ENCODE data around the gene OR2L13.
"Not testable (repeated sequence)": the region's sequence is repeated elsewhere in the genome, so short reads cannot be mapped to it uniquely, and the experiment has no call there.

The OR2L13 gene, protein sequence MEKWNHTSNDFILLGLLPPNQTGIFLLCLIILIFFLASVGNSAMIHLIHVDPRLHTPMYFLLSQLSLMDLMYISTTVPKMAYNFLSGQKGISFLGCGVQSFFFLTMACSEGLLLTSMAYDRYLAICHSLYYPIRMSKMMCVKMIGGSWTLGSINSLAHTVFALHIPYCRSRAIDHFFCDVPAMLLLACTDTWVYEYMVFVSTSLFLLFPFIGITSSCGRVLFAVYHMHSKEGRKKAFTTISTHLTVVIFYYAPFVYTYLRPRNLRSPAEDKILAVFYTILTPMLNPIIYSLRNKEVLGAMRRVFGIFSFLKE

DNA sequence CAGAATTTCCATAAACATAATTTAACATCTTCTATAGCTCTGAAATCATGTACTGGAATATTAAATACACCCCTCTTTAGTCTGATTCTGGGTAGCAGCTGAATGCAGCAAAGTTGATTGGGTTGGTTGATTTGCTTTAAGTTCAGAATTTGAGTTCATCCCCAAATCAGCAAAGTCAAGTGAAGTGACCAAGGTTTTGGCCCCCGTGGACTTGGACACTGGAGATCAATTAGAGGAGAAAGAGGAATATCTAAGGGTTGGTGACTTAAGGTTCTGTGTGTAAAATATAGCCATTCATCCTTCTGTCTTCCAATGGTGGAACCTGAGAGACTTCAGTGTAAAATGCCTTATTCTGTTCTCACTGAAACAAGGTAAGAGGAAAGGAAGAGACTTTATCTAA lies at the start of gene OR2L13:
OR2L13 (plus strand) TSS at position 301 of the 400 bp plus-strand sequence. CDS start 4,192 bp downstream, outside the sequence.
- Histone ChIP-seq H3K4me3 (no peak within 1 kb of the TSS), H3K36me3 (replicated peaks) (no peaks in the 10 kb centered on the region), H3K27me3 (ENCODE audit: low read depth) (no peaks in the 10 kb centered on the region), H3K4me1 (no peaks in the 10 kb centered on the region), H3K9me3 (no peaks in the 10 kb centered on the region)
- in situ Hi-C loops (cut with MboI; ENCODE audit: low sequenced_read_pairs), result no loop called here
- no peak for DNase-seq (ENCODE audit: low spot score in 2 of 2)

DNA sequence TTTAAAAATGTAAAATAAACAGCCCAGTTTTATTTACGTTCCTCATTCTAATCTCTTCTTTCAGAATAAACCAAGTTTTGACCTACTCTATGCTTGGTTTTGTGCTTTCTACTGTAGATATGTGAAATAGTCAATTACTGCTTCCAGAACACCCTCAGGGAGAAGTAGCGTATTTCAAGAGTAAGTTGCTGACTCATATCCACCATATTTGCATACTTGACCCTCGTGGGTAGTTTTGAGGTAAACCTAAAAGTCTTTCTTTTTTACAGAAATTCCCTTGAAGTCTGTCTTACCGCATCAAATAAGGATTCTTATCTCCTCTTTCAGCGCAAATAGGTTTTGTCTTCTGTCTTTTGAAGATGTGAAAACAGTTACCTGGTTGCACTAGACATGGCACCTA lies 49.8 kb upstream of the OR2L13 start:
- H3K27me3 ChIP-seq (ENCODE audit: low read depth), result no peaks in the 10 kb centered on the region
- in situ Hi-C loops (cut with MboI; ENCODE audit: low sequenced_read_pairs), result no loop called here
- H3K9me3 ChIP-seq, result no peaks in the 10 kb centered on the region
- no peaks in the 10 kb centered on the region for H3K36me3 ChIP-seq (replicated peaks)
- H3K4me1 ChIP-seq, result no peaks in the 10 kb centered on the region
- no peak overlapping the region for H3K4me3 ChIP-seq
- no peak for DNase-seq (ENCODE audit: low spot score in 2 of 2)

DNA sequence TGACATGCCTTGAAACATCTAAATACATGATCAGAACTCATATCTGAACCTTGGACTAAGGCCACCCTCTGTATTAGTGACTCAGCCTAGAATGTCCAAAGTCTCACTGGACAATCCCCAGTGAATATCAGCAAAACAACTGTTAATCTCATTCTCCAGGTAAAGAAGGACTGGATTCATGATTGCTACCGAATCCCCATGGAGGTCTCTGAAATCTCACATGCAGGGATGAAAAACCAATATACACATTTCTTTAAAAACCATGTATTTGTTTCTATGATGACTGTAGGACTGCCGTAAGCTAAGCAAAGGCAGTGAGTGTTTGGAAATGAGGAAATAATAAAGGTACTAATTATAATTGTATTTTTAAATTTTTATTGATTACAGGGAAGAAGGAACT lies 48.4 kb upstream of the OR2L13 start, which contains the start of gene OR2L3:
OR2L3 (plus strand) TSS at position 301 of the 400 bp plus-strand sequence. CDS start 13,846 bp downstream, outside the sequence.
- H3K9me3 ChIP-seq, result no peaks in the 10 kb centered on the region
- no peaks in the 10 kb centered on the region for H3K36me3 ChIP-seq (replicated peaks)
- in situ Hi-C loops (cut with MboI; ENCODE audit: low sequenced_read_pairs), result no loop called here
- H3K4me3 ChIP-seq, result no peak within 1 kb of the TSS
- no peak for DNase-seq (ENCODE audit: low spot score in 2 of 2)
- no peaks in the 10 kb centered on the region for H3K27me3 ChIP-seq (ENCODE audit: low read depth)
- no peaks in the 10 kb centered on the region for H3K4me1 ChIP-seq

DNA sequence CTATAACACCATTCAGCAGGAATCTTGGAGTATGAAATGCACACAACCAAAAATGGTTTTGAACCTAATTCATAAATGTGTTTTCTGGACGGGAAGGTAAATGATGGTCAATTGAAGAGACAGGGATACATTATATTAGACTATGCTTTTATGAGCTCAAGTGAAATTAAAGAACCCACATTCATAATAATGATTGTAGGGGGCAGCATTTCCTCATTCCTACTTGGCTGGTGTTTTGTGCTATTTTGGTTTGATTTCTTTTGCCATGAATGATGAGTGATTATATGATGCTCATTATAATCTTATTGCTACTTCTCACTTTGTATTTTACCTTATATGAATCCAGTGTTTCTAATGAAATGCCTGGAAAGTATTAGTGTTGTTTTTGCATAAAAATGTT lies 48.0 kb upstream of the OR2L13 start:
- Histone ChIP-seq H3K4me3 (no peak overlapping the region), H3K4me1 (no peaks in the 10 kb centered on the region), H3K27me3 (ENCODE audit: low read depth) (no peaks in the 10 kb centered on the region), H3K36me3 (replicated peaks) (no peaks in the 10 kb centered on the region), H3K9me3 (no peaks in the 10 kb centered on the region)
- in situ Hi-C loops (cut with MboI; ENCODE audit: low sequenced_read_pairs), result no loop called here
- DNase-seq (ENCODE audit: low spot score in 2 of 2), result no peak

DNA sequence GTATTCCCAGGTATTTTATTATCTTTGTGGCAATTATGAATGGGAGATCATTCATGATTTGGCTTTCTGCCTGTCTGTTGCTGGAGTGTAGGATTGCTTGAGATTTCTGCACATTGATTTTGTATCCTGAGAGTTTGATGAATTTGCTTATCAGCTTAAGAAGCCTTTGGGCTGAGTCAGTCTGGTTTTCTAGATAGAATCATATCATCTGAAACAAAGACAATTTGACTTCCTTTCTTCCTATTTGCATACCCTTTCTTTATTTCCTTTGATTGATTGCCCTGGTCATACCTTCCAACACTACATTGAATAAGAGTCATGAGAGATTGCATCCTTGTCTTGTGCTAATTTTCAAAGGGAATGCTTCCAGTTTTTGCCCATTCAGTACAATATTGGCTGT lies 40.3 kb upstream of the OR2L13 start:
- no peaks in the 10 kb centered on the region for H3K36me3 ChIP-seq (replicated peaks)
- no peaks in the 10 kb centered on the region for H3K9me3 ChIP-seq
- no peaks in the 10 kb centered on the region for H3K27me3 ChIP-seq (ENCODE audit: low read depth)
- in situ Hi-C loops (cut with MboI; ENCODE audit: low sequenced_read_pairs), result no loop called here
- no peak for DNase-seq (ENCODE audit: low spot score in 2 of 2)
- H3K4me3 ChIP-seq, result no peak overlapping the region
- no peaks in the 10 kb centered on the region for H3K4me1 ChIP-seq

DNA sequence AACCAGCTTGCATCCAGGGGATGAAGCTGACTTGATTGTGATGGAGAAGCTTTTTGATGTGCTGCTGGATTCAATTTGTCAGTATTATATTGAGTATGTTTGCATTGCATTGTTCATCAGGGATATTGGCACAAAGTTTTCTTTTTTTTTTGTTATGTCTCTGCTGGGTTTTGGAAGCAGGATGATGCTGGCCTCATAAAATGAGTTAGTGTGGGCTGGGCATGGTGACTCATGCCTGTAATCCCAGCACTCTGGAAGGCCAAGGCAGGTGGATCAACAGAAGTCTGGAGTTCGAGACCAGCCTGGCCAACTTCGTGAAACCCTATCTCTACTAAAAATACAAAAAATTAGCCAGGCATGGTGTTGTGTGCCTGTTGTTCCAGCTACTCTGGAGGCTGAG lies 39.7 kb upstream of the OR2L13 start:
- in situ Hi-C loops (cut with MboI; ENCODE audit: low sequenced_read_pairs), result no loop called here

DNA sequence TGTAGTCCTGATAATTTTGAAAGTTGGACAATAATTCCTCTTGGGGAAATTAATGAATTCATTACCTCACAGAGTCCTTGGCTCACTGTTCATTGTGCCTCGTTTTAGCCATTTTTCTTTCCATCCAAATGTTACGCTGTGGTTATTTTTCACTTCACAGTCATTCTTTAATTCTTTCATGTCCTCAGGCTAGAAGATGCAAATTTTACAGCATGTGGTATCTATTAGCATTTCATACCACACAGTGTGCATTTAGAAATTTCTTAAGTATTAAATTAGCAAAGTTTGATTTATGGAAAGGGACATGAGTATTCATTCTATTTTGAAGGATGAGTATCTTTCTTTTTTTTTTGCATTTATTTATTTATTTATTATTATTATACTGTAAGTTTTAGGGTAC lies 29.9 kb upstream of the OR2L13 start:
- no peaks in the 10 kb centered on the region for H3K9me3 ChIP-seq

More for the DNA sequence above, 39.7 kb upstream of the OR2L13 start:
- Histone ChIP-seq H3K4me1 (no peaks in the 10 kb centered on the region), H3K36me3 (replicated peaks) (no peaks in the 10 kb centered on the region), H3K4me3 (no peak overlapping the region), H3K9me3 (no peaks in the 10 kb centered on the region), H3K27me3 (ENCODE audit: low read depth) (no peaks in the 10 kb centered on the region)
- no peak for DNase-seq (ENCODE audit: low spot score in 2 of 2)

DNA sequence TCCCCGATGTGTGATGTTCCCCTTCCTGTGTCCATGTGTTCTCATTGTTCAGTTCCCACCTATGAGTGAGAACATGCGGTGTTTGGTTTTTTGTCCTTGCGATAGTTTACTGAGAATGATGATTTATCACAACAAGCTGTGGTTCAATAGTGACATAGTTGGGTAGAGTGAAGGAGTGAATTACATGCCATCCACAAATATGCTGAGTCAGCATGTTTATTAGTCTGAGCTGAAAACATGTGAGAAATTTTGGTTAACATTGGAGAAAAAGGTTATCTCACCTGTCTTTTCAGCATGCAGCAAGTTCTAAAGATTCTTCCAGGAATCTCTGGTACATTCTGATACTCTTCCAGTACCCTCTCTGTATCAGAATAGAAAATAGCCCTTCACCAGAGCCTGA lies 29.4 kb upstream of the OR2L13 start:
- no peaks in the 10 kb centered on the region for H3K9me3 ChIP-seq
- no peak for DNase-seq (ENCODE audit: low spot score in 2 of 2)
- no peaks in the 10 kb centered on the region for H3K36me3 ChIP-seq (replicated peaks)
- H3K4me1 ChIP-seq, result no peaks in the 10 kb centered on the region
- no peaks in the 10 kb centered on the region for H3K27me3 ChIP-seq (ENCODE audit: low read depth)
- H3K4me3 ChIP-seq, result no peak overlapping the region
- in situ Hi-C loops (cut with MboI; ENCODE audit: low sequenced_read_pairs), result no loop called here

More for the DNA sequence above, 29.9 kb upstream of the OR2L13 start:
- no peak overlapping the region for H3K4me3 ChIP-seq
- H3K4me1 ChIP-seq, result no peaks in the 10 kb centered on the region
- H3K27me3 ChIP-seq (ENCODE audit: low read depth), result no peaks in the 10 kb centered on the region
- no peak for DNase-seq (ENCODE audit: low spot score in 2 of 2)
- in situ Hi-C loops (cut with MboI; ENCODE audit: low sequenced_read_pairs), result no loop called here
- no peaks in the 10 kb centered on the region for H3K36me3 ChIP-seq (replicated peaks)

DNA sequence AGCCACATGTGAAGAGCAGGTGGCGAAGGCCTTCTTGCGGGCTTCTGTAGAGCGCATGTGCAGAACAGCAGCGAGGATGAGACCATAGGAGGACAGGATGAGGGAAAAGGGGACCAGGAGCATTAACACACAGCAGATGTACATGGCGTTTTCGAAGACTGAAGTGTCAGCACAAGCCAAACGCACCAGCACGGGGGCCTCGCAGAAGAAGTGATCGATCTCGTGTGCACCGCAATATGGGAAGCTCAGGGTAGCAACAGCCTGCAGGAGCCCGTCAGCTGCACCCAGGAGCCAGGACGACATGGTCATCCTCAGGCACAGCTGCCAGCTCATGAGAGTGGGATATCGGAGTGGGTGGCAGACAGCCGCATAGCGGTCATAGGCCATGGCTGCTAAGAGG lies 11.1 kb upstream of the OR2L13 start:
- H3K9me3 ChIP-seq; H3K4me3 ChIP-seq; in situ Hi-C loops (cut with MboI; ENCODE audit: low sequenced_read_pairs); H3K4me1 ChIP-seq; DNase-seq (ENCODE audit: low spot score in 2 of 2); H3K36me3 ChIP-seq (replicated peaks); H3K27me3 ChIP-seq (ENCODE audit: low read depth): not testable (repeated sequence)

DNA sequence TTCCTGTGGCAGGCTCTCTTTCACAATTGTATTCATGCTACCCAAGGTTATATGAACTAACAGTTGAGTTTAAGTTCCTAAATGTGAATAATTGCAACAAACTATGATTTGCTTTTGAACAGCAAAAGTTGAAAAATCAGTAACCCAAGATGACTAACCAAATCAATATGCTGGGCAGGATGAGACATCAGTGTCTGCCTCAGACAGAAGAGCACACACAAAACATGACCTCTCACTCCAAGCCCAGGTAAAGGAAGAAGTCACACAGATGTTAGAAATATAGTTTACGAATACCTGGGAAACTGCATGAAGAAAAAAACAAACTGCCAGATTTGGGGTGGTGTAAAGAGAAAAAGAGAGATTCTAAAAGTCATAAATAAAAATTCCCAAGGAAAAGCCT lies 3.5 kb downstream of the OR2L13 start:
- no peak for DNase-seq (ENCODE audit: low spot score in 2 of 2)
- Histone ChIP-seq H3K9me3 (no peaks in the 10 kb centered on the region), H3K4me3 (no peak overlapping the region), H3K27me3 (ENCODE audit: low read depth) (no peaks in the 10 kb centered on the region), H3K36me3 (replicated peaks) (no peaks in the 10 kb centered on the region), H3K4me1 (no peaks in the 10 kb centered on the region)
- in situ Hi-C loops (cut with MboI; ENCODE audit: low sequenced_read_pairs), result no loop called here

DNA sequence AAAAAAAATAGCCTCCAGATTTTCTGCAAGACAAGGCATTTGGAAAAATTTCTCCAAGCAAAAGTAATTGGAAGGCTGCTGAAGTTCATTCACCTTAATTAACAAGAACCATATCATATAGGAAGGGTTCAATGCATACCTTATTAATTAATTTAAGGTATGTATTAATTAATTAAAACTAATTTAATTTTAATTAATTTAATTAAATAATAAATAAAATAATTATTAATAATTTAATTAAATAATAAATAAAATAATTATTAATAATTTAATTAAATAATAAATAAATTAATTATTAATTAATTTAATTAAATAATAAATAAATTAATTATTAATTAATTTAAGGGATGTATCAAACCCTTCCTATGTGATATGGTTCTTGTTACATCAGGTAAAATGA lies 7.9 kb downstream of the OR2L13 start:
- H3K4me1 ChIP-seq, result no peaks in the 10 kb centered on the region
- in situ Hi-C loops (cut with MboI; ENCODE audit: low sequenced_read_pairs), result no loop called here
- H3K27me3 ChIP-seq (ENCODE audit: low read depth), result no peaks in the 10 kb centered on the region
- H3K4me3 ChIP-seq, result no peak overlapping the region
- no peaks in the 10 kb centered on the region for H3K36me3 ChIP-seq (replicated peaks)
- H3K9me3 ChIP-seq, result no peaks in the 10 kb centered on the region
- DNase-seq (ENCODE audit: low spot score in 2 of 2), result no peak

DNA sequence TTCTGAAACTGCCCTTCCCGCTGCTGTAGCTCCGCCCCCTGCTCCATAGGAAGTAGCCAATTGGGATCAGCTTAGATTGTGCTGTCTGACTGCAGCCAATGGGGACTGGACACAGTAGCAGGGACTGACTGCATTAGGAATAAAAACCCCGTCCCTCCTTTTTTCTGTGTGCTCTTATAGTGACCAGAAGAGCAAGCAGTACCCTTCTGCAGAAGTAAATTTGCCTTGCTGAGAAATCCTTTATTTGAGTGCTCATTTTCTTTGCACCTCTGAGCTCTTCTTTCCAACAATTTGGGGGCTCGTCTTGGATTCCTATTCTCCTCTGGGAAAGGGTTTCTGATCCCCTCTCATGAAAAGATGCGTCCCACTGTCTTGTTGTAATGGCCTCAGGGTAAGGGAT lies 16.2 kb downstream of the OR2L13 start:
- no peak overlapping the region for H3K4me3 ChIP-seq
- no peak for DNase-seq (ENCODE audit: low spot score in 2 of 2)
- no peaks in the 10 kb centered on the region for H3K4me1 ChIP-seq
- in situ Hi-C loops (cut with MboI; ENCODE audit: low sequenced_read_pairs), result no loop called here
- H3K27me3 ChIP-seq (ENCODE audit: low read depth), result no peaks in the 10 kb centered on the region
- H3K36me3 ChIP-seq (replicated peaks), result no peaks in the 10 kb centered on the region
- no peaks in the 10 kb centered on the region for H3K9me3 ChIP-seq

DNA sequence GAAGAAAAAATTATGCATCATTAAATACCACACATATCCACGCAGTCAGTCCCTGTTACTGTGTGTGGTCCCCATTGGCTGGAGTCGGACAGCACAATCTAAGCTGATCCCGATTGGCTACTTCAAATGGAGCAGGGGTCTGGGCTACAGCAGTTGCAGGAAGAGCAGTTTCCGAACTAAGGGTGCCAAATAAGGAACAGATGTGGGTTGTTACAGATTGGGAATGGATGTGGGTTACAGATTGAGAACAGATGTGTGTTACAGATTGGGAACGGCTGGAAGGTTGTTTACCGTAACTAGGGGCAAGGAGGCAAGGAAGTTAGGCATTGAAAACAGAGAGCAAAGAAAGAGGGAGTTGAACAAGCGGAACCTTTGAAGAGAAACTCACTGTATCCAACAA lies 19.9 kb downstream of the OR2L13 start:
- Histone ChIP-seq H3K9me3 (no peaks in the 10 kb centered on the region), H3K4me3 (no peak overlapping the region), H3K4me1 (no peaks in the 10 kb centered on the region), H3K36me3 (replicated peaks) (no peaks in the 10 kb centered on the region), H3K27me3 (ENCODE audit: low read depth) (no peaks in the 10 kb centered on the region)
- no peak for DNase-seq (ENCODE audit: low spot score in 2 of 2)
- in situ Hi-C loops (cut with MboI; ENCODE audit: low sequenced_read_pairs), result no loop called here

DNA sequence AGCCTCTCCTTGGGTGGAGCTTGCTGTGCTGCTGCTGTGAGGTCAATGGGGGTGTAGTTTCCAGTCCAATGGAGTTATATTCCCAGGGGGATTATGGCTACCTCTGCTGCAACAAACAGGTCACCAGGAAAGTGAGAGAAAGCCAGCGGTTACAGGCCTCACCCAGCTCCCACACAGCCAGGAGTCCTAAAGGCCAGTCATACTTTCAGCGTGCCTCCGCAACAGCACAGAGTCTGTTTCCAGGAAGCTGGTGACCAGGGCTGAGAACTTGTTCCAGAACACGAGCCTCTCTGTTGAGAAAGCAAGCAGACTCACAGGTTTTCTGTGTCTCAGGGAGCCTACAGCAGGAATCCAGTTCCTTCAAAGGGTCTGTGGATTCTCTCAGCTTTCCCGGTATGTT lies 32.7 kb downstream of the OR2L13 start:
- Histone ChIP-seq H3K4me3 (no peak overlapping the region), H3K9me3 (0 out of 2 replicates have a peak, but pooled peaks cover 2% of the 10 kb centered on the region), H3K27me3 (ENCODE audit: low read depth) (no peaks in the 10 kb centered on the region), H3K4me1 (no peaks in the 10 kb centered on the region), H3K36me3 (replicated peaks) (no peaks in the 10 kb centered on the region)
- no peak for DNase-seq (ENCODE audit: low spot score in 2 of 2)
- in situ Hi-C loops (cut with MboI; ENCODE audit: low sequenced_read_pairs), result no loop called here

DNA sequence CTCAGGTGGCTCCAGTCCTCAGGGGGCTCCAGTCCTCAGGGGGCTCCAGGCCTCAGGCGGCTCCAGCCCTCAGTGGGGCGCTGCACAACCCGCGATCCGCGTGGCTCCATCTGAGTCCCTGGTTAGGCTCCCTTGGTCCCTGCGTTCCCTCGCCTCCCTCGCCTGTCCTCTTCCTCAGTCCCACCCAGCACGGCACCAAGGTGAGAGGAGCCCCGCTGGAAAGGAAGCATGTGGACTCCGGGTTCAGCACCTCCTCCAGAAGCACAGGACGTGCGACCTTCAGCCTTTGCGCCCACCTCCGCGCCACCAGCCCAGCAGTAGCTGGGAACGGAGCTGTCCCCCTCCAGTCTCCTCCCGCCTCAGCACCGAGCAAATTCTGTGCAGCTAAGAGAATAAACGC lies 41.8 kb downstream of the OR2L13 start:
- DNase-seq (ENCODE audit: low spot score in 2 of 2), result no peak
- no peaks in the 10 kb centered on the region for H3K9me3 ChIP-seq
- no peaks in the 10 kb centered on the region for H3K36me3 ChIP-seq (replicated peaks)
- H3K4me1 ChIP-seq, result no peaks in the 10 kb centered on the region
- no peak overlapping the region for H3K4me3 ChIP-seq
- no peaks in the 10 kb centered on the region for H3K27me3 ChIP-seq (ENCODE audit: low read depth)
- in situ Hi-C loops (cut with MboI; ENCODE audit: low sequenced_read_pairs), result no loop called here

Data from HAP-1 (cell line).